Hematopoietic multipotent progenitor cell treated with erythropoietin and hydrocortisone succinate and interleukin-3 and kit ligand, for 8 days (in vitro differentiated cells): ENCODE data around the gene CBX7.
A peak's percentile ranks its signal among the peaks of the same experiment; 100 is the strongest.

Source experiments
- DNase-seq: peaks from one replicate; pipeline ENCODE4 v3.0.0-alpha.2; 2015

Gene CBX7

GRCh38 chr22:39122772-39123470 lies 29.6 kb downstream of the CBX7 start:
- no peak for DNase-seq

DNA sequence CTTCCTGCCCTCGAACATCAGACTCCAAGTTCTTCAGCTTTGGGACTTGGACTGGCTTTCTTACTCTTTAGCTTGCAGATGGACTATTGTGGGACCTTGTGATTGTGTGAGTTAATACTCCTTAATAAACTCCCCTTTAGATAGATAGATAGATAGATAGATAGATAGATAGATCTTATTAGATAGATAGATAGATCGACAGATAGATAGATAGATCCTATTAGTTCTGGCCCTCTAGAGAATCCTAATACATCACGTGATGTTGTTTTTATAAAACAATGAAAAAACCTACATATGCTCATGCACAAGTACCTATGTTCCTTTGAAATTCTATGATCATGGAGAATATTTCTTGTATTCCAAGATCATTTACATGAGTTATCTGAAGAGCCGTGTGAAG lies 31.5 kb downstream of the CBX7 start:
- no peak for DNase-seq

GRCh38 chr22:39117585-39118191 lies 34.8 kb downstream of the CBX7 start:
- DNase-seq, result peak; percentile 83

- DNase-seq, result no peak
These were observed 36.4 kb downstream of the CBX7 start for GRCh38 chr22:39115977-39116621.

DNA sequence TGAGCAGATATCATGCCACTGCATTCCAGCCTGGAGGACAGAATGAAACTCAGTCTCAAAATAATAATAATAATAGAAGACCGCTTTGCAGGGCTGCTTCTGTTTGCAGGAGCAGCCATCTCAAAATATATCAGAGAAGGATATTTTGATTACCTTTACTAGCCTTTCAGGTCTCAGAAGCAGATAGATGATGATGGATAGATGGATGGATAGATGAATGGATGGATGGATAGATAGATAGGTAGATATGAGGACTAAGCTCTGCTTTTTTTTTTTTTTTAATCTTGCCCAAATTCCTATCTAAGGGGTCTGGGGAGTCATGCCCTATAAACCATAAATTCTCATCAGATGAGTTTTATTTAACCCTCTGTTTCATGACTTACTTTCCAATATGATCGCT lies 36.9 kb downstream of the CBX7 start:
- DNase-seq, result no peak

DNA sequence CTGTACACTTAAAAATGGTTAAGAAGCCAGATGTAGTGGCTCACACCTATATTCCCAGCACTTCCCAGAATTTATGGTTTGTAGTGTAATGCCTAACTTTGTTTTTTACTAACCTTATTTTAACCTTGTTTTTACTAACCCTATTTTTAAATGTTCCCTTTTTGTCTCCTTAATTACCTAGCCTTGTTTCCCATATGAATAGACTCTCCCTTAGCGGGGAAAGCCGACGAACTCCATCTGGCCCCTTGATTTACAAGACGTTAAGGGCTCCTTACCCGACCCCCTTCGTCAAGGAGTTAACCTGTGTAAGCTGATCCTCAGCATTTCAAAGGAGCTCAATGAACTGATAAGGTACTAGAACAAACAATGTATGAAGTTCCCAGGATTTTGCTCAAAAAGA lies 38.4 kb downstream of the CBX7 start:
- no peak for DNase-seq

DNA sequence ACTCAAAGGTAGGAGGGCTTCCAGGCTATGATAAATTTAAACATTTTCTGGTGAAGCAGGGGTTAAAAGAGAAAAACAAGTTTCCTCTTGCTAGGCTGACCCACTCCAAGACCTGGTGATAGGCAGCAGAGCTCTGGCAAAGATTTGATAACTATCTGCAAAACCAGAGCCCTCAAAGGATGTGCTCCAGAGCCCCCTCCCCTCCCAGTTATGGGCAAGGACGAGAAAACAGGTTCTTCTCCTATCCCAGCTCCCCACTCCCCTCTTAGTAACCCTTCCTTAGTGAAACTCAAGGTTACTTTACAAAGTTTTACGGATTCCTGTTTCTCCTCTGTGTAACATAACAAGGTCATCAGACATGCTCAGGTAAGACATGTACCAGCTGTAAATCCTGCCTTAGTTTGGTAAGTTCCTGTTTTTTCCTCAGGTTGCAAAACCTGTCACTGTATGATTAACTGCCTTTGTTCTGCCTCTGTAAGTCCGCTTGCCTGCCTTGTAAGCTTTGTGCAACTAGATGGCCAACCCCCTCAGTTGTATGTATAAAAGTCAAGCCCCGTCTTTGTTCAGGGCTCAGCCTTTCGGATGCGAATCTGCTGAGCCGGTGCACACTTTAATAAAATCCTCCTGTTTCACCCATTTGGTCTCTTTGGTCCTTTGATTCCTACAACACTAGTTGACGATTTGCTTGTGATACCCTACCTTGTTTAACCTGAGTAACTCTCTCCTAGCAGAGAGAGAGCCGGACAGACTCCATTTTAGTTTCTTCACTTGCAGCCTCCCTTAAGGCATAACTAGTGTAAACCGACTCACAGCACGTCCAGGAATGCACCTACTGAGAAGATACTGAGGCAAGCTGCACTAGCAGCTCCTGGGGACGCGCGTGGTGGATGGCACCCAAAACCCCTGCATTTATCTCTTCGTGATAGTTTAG lies 41.6 kb downstream of the CBX7 start:
- DNase-seq, result no peak

GRCh38 chr22:39109361-39109760 lies 43.1 kb downstream of the CBX7 start:
- no peak for DNase-seq

DNA sequence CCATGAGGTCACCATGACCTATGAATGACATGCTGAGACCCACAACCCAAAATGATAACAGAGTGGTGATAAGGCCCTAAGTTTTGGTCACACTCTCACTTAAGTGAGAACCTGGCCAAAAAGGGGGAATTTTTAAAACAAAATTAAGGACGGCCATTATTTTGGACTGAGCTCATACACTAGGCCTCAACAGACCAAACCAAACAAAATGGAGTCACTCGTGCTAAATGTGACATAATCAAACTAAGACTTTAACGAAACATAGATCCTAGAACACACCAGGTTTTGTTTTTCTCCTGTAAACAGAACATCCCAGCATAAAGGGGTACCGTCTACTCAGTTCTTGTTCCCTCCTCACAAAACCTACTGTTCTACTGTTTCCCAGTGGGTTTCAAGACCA lies 44.0 kb downstream of the CBX7 start:
- DNase-seq, result no peak

GRCh38 chr22:39106326-39106725 lies 46.2 kb downstream of the CBX7 start:
- no peak for DNase-seq

- no peak for DNase-seq
These were observed 49.0 kb downstream of the CBX7 start for GRCh38 chr22:39103431-39103830.

DNA sequence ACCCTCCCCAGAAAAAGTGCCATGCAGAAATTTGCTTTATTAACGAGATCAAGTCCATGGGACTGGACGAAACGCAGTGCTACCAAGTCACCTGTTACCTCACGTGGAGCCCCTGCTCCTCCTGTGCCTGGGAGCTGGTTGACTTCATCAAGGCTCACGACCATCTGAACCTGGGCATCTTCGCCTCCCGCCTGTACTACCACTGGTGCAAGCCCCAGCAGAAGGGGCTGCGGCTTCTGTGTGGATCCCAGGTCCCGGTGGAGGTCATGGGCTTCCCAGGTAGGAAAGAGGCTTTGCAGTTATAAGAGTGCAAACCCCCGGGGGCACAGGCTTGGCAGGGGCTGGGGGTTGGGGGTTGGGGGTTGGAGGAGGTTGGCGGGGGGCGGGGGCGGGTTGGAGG lies 51.3 kb downstream of the CBX7 start:
- no peak for DNase-seq

GRCh38 chr22:39098576-39098975 lies 53.9 kb downstream of the CBX7 start:
- DNase-seq, result no peak

DNA sequence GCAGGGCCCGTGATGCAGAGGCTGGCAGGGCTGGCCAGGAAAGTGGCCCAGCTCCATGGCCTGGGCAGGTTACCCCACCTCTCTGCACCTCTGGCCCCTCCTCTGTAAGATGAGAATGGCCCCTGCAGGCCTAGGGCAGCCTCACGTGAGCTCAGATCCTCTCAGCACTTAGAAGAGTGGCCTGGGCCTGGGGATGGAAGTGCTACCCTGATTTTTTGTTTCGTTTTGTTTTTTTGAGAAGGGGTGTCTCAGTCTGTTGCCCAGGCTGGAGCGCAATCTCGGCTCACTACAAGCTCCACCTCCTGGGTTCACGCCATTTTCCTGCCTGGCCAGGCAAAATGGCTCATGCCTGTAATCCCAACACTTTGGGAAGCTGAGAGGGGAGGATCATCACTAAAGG lies 54.5 kb downstream of the CBX7 start:
- no peak for DNase-seq

- peak; percentile 82 for DNase-seq
These were observed 55.1 kb downstream of the CBX7 start, which contains the start of gene APOBEC3H for GRCh38 chr22:39097098-39098020. TSS of gene APOBEC3H (plus strand) at chr22:39097244. CDS start at chr22:39100279, 3,035 bp downstream.

DNA sequence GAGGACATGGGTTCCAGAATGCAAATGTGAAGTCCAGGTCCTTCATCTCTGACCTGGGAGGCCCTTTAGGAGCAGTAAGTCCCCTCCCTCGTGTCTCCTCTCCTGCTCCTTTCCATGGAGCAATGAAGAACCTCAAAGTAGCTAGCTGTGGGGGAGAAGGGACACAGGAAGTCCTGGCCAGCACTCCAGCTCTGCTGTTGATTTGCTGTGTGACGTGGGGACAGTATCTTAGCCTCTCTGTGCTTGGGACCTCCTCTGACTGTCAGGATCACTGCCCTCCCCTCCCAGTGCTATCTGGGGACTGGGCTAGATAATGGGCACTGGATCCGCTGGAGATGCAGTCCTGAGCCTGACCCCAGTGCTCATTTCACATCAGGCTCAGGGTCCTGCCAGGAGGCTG lies 56.5 kb downstream of the CBX7 start:
- DNase-seq, result no peak

GRCh38 chr22:39094717-39095389 lies 57.6 kb downstream of the CBX7 start:
- no peak for DNase-seq

DNA sequence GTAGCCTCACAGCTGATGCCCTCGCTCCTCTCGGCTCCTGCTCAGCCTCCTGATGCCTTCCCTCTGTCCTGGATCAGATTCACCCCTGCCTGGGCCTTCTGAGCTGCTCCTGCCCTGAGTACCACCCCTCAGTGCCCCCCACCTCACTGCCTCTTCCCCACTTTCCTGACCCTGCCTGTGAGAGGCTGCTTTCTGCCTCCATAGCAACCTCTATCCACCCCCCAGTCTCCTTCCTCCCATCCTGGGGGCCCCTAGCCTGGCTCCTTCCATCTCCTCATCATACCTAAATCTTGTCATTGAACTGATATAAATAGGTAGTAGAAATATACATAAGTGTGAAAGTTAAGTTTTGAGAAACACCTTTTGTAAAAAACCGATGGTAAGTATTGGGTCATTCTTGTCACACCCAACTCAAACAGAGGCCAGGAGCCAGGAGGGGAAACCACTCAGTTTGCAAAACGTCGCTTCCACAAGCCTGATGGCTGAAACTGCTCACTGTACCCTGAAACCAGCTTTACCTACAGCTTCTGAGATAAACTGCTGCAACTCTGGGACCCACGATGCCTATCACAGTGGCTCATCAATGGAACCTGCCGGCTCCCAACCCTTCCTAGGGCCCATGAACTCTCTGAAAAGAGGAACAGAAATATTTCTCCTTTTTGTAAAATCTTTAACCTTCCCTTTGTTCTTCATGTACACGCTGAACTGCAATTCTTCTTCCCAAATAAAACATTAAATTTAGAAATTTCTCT lies 60.2 kb downstream of the CBX7 start:
- DNase-seq, result no peak

DNA sequence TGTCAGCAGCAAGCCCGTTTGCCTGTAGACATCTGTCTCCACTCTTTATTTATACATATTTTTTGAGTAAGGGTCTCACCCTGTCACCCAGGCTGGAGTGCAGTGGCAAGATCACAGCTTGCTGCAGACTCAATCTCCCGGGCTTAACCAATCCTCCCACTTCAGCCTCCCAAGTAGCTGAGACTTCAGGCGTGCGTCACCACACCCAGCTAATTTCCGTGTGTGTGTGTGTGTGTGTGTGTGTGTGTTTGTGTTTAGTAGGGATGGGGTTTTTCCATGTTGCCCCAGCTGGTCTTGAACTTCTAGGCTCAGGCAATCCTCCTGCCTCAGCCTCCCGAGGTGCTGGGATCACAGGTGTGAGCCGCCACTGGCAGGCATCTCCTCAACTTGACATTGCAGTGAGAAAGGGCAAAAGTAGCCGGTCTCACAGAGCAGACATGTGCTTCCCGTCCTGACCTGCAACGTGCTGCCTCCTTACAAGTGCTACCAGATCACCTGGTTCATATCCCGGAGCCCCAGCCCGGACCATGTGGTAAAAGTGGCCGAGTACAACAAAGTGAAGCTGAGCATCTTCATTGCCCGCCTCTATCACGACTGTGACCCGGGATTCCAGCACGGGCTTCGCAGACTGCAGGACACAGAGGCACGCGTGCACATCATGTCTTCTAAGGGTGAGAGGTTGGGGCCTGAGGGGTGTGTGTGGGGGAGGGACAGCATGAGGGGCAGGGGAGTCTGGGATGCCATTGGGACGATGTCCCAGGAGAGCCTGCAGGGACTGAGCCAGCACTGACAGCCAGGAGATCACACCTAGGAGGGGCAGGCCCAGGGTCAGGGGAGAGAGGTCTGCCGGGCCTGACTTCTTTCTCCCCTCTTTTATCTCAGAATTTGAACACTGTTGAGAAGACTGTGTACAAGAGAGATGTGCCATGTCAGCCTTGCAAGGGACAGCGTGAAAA lies 61.1 kb downstream of the CBX7 start:
- no peak for DNase-seq
